BJ (cell line): ENCODE measurements around the gene PIWIL1. TPM values are rescaled to one million over a fixed set of nuclear protein-coding genes. Genes with fewer than 3 reads are reported as not detected.

Experiments used
- CTCF ChIA-PET: fragments of 350-600 bp; formaldehyde crosslinking; extraction: SDS; loops from one replicate; lab custom pipeline; 2021; ENCODE audit warnings: antibody characterized with exemption, inconsistent platforms; lab: Yijun Ruan, JAX
- POLR2A ChIA-PET: fragments of 300-600 bp; sonication (Branson Sonifier 250); formaldehyde crosslinking; extraction: SDS; loops from one replicate; lab custom pipeline; 2021; ENCODE audit warnings: antibody characterized with exemption; lab: Charles Lee
- DNase-seq: peaks from one replicate; pipeline ENCODE4 v3.0.0-alpha.2; 2011; ENCODE audit warnings: low read depth
- H3K27me3 ChIP-seq: 2 replicates; pipeline ENCODE4 v1.6.0; 2011; ENCODE audit warnings: low read length; ENCODE audit not compliant: control insufficient read depth, insufficient read depth
- H3K36me3 ChIP-seq: 2 replicates; pipeline ENCODE4 v1.5.1; 2011; ENCODE audit warnings: low read length; ENCODE audit not compliant: control insufficient read depth, insufficient read depth
- H3K4me3 ChIP-seq: 2 replicates; pipeline ENCODE4 v1.5.1; 2011; ENCODE audit warnings: low read depth, mild to moderate bottlenecking, control low read depth, low read length
- polyA plus RNA-seq: library from polyadenylated mRNA; depleted of rRNA; stranded (reverse); fragments of >200 nt; gene quantifications from 2 replicates; pipeline ENCODE4 v1.2.3, GENCODE V29; 2011
- TF ChIP-seq, protein P1 (sequence below): IDR thresholded peaks from 2 replicates; pipeline ENCODE4 v1.5.1; 2011; ENCODE audit warnings: low read depth, mild to moderate bottlenecking, control low read depth, inconsistent platforms, low read length, moderate library complexity; ENCODE audit not compliant: insufficient read depth

Gene PIWIL1
- polyA plus RNA-seq, 1 experiment, result not detected

GRCh38 chr12:130335517-130336392, 1.9 kb upstream of the PIWIL1 start:
- TF ChIP-seq, protein P1, sequence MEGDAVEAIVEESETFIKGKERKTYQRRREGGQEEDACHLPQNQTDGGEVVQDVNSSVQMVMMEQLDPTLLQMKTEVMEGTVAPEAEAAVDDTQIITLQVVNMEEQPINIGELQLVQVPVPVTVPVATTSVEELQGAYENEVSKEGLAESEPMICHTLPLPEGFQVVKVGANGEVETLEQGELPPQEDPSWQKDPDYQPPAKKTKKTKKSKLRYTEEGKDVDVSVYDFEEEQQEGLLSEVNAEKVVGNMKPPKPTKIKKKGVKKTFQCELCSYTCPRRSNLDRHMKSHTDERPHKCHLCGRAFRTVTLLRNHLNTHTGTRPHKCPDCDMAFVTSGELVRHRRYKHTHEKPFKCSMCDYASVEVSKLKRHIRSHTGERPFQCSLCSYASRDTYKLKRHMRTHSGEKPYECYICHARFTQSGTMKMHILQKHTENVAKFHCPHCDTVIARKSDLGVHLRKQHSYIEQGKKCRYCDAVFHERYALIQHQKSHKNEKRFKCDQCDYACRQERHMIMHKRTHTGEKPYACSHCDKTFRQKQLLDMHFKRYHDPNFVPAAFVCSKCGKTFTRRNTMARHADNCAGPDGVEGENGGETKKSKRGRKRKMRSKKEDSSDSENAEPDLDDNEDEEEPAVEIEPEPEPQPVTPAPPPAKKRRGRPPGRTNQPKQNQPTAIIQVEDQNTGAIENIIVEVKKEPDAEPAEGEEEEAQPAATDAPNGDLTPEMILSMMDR, result peak; percentile 46
- POLR2A ChIA-PET, result no interaction called here
- CTCF ChIA-PET, result no interaction called here
- Histone ChIP-seq H3K27me3 (no peaks in the 10 kb centered on the region), H3K36me3 (no peaks in the 10 kb centered on the region), H3K4me3 (no peak overlapping the region)
- DNase-seq, result no peak

DNA sequence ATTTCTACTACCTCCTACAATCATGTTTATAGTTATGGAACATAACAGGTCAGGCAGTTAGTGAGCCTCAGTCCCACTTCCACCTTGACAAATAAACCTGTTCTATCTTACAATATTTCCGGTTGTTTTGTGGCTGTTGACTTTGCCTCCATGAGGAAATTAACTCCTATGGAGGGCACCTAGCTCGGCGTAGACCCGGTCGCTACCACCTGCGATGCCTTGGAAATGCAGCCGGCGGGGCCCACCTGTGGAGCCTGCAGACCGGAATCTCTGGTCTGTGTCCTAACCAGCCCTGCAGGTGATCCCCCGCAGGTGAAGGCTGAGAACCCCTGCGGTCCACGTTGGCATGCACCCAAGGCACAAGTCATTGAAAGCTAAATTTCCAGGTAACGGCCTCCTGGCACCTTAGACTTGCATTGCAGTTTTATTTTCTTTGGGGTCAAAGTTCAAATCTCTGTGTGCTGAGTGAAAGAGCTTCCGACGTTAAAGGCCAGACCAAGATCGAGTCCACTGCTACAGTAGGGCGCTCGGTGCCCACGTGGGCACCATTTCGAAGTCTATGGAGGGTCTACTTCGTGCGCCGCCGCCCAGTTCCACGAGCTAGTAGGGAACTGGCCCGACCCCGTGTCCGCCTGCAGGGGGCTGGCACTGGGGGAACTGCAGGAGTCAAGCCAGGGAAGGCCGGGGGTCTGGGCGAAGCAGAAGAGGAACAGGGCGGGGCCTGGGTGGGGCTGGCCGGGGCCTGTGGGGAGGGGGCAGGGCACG, 782 bp upstream of the PIWIL1 start:
- DNase-seq, result no peak
- no peaks in the 10 kb centered on the region for H3K27me3 ChIP-seq
- no peaks in the 10 kb centered on the region for H3K36me3 ChIP-seq
- POLR2A ChIA-PET, result no interaction called here
- H3K4me3 ChIP-seq, result no peak overlapping the region
- CTCF ChIA-PET, result no interaction called here
- TF ChIP-seq, protein P1, result no peak

DNA sequence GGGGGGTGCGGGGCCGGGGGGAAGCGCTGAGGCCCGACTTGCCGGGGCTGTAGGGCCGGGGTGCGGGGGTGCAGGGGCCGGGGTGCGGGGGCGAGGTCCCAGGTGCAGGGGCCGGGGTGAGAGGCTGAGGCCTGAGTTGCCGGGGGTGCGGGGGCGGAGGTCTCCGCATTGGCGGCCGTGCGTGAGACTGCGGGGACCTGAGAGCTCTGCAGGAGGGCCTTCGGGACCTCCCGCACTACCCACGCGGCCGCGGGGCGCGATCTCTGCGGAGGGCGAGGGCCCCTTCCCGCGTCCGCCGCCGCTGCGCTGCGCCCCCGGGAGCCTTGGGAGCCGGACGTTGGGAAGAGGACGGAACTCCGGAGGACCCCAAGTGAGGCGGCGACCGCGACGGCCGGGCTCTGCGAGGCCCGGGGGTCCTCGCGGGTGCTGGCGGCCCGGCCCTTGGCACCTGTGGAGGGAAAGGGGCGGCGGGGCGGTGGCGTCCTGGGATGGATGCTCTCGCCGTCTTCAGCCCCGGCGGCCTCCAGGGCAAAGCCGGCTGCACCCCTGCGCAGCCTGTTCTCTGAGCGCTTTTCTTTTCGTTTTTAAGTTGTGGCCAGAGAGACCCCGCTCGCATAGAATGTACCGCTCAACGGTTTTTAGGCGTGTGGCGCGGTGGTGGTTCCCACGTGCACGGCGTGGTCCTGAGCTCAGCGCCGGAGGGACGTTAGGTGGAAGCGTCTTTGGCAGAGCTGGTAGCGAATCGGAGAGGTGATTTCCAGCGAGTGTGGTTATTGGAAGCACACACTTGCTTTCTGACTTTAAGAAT, 1.3 kb downstream of the PIWIL1 start:
- TF ChIP-seq, protein P1, result no peak
- Histone ChIP-seq H3K27me3 (no peaks in the 10 kb centered on the region), H3K36me3 (no peaks in the 10 kb centered on the region), H3K4me3 (no peak overlapping the region)
- POLR2A ChIA-PET, result no interaction called here
- CTCF ChIA-PET, result no interaction called here
- no peak for DNase-seq

GRCh38 chr12:130339951-130340350, 2.3 kb downstream of the PIWIL1 start:
- TF ChIP-seq, protein P1, result no peak
- POLR2A ChIA-PET, result no interaction called here
- no peak for DNase-seq
- Histone ChIP-seq H3K27me3 (no peaks in the 10 kb centered on the region), H3K4me3 (no peak overlapping the region), H3K36me3 (no peaks in the 10 kb centered on the region)
- CTCF ChIA-PET, result no interaction called here

DNA sequence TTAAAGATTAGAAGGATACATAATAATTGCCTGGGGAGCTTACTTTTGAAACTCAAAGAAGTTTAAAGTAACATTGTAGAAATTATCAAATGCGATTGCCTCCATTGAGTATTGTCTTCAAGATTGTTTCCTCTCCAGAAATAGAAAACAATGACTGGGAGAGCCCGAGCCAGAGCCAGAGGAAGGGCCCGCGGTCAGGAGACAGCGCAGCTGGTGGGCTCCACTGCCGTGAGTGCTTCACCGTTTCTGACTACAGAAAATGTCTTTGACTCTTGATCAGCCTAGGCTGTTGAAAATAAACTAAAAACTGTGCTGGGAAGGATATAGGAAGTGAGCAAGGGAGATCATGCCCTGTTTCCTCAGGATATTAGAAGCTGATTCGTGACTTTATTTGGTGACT, 4.8 kb downstream of the PIWIL1 start:
- ChIA-PET POLR2A (no interaction called here), CTCF (no interaction called here)
- no peak overlapping the region for H3K4me3 ChIP-seq
- no peak for DNase-seq
- no peaks in the 10 kb centered on the region for H3K27me3 ChIP-seq
- no peaks in the 10 kb centered on the region for H3K36me3 ChIP-seq
- TF ChIP-seq, protein P1, result no peak
